Astrocyte of the spinal cord (primary cell): ENCODE data around the gene ITFG1.

Source experiments
- DNase-seq: peaks from one replicate; pipeline ENCODE4 v3.0.0; 2011; ENCODE audit warnings: low read depth, low spot score
- H3K4me3 ChIP-seq: 2 replicates; pipeline ENCODE4 v1.5.1; 2011; ENCODE audit warnings: low read depth, mild to moderate bottlenecking, low read length, moderate library complexity
- in situ Hi-C: cut with HindIII; loops from 2 replicates; pipeline ENCODE4 v1.10.0; 2017; ENCODE audit warnings: low sequenced_read_pairs
- TF ChIP-seq, protein P1 (sequence below): IDR thresholded peaks from 2 replicates; pipeline ENCODE4 v1.5.1; 2012; ENCODE audit warnings: low read depth, mild to moderate bottlenecking, low read length, inconsistent platforms

ITFG1 gene

DNA sequence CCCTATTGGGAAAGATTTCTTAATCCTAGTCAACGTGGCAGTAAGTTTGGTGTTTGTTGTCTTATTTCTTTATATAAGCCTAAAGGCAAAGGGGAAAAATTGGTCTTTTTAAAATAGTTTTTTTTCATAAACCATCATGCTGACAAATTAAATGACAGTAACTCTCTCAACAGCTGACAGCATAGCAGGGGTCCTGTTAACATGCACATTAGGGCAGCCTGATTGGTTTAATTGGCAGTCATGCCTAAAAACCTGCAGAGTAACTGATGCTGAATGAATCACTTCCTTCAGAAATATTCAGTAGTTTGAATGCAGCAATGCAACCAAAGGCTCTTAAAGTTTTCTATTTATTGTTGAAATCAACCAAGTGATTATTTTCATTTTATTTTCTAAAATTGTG is 85.4 kb downstream of the ITFG1 start:
- TF ChIP-seq, protein P1, sequence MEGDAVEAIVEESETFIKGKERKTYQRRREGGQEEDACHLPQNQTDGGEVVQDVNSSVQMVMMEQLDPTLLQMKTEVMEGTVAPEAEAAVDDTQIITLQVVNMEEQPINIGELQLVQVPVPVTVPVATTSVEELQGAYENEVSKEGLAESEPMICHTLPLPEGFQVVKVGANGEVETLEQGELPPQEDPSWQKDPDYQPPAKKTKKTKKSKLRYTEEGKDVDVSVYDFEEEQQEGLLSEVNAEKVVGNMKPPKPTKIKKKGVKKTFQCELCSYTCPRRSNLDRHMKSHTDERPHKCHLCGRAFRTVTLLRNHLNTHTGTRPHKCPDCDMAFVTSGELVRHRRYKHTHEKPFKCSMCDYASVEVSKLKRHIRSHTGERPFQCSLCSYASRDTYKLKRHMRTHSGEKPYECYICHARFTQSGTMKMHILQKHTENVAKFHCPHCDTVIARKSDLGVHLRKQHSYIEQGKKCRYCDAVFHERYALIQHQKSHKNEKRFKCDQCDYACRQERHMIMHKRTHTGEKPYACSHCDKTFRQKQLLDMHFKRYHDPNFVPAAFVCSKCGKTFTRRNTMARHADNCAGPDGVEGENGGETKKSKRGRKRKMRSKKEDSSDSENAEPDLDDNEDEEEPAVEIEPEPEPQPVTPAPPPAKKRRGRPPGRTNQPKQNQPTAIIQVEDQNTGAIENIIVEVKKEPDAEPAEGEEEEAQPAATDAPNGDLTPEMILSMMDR: no peak
- no peak overlapping the region for H3K4me3 ChIP-seq
- in situ Hi-C loops: no loop called here
- peak; percentile 36 for DNase-seq

DNA sequence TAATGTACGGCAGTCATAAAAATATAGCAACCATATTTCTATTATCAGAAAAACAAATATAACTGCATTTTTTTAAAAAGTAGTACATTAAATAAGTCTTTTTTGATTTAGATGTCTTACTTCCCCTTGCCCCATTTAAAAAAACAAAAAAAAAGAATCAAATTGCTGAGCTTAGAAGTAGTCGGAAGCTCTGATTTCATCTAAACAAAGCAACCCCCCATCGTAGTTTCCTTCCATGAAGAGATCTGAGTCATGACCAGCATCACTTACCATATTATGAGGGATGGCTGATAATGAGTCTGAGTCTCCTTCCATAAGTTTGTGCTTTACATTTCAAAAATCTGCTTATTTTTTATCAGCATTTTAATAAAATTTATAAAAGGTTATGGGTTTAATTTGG is 86.2 kb downstream of the ITFG1 start:
- peak; percentile 74 for DNase-seq
- TF ChIP-seq, protein P1: no peak
- in situ Hi-C loops: no loop called here
- H3K4me3 ChIP-seq: no peak overlapping the region

DNA sequence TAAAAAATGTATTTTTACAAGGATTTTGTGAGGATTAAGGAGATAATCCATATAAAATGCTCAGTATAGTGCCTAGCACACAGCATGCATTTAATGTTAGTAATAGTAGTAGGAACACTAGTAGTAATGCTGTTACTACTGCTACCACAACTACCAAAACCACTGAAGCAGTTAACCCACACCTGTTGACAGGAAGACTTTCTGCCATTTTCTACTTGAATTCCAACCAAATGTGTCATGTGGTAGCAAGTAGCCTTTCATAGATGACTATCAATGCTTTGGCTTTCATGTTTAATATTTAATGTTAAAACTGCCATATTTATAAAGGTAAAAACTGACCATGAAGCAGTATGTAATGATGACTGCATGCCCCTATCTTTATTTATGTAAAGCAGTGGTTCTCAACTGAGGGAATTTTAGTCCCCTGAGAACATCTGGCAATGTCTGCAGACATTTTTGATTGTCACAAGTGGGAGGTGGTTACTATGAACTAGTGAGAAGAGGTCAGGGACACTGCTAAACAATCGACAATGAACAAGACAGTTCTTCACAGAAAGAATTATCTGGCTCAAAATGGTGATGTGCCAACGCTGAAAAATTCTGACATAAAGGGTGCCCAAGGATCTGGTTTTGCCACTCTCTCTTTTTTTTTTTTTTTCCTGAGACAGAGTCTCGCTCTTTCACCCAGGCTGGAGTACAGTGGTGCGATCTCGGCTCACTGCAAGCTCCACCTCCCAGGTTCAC is 89.4 kb downstream of the ITFG1 start:
- no peak overlapping the region for H3K4me3 ChIP-seq
- in situ Hi-C loops: no loop called here
- TF ChIP-seq, protein P1: no peak
- no peak for DNase-seq

DNA sequence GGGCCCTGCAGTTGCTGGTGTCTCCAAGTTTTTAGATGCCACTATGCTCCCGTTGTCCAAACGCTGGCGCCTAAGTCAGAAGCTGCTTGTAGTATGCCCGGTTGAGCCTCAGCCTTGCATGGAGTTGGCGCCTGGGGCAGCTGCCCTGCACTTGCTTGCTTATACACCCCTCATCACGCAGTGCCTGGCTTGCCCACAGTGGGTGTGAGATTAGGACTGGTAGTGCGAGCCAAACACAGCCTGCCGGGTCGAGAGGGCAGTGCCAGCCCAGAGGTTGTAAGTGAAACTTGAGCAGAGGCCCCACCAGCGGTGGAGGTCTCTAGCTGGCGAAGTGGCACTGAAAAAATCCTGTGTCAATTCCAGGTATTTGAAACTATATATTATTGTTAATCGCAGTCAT is 90.3 kb downstream of the ITFG1 start:
- DNase-seq: no peak
- H3K4me3 ChIP-seq: no peak overlapping the region
- TF ChIP-seq, protein P1: no peak
- in situ Hi-C loops: no loop called here

DNA sequence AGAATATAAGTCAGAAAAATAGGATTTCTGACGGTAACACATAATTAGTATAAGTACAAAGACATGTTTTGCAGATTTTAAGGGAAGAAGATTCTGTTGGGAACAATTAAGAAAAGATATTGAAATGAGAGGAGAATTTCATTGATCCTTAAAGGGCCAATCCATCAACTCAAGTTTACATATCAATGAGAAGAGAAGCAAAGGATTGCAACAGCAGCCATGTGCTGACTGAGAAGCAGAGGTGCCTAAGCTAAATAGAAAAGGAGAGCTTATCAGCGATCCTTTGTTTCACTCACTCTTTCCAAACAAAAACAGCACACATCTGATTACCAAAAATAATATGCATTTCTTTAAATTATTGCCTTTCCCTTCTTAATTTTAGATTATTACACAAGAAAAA is 94.6 kb downstream of the ITFG1 start:
- in situ Hi-C loops: no loop called here
- H3K4me3 ChIP-seq: no peak overlapping the region
- TF ChIP-seq, protein P1: no peak
- no peak for DNase-seq

DNA sequence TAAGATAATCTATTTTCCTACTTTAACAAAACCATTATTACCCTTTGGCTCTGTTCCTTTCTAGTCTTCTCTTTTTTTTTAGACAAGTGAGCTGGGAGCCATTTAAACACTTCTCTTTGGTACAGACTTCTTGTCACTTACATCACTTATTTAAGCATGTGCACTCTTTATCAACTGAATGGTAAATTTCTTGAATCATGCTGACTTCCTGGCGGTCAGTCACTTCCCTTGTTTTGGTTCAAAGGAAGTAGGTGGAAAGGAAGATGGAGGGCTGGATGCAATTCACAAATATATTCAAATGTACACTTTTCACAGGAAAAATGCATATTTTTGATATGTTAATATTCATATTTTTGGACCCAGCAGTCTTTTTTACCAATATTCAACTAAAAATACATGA is 97.1 kb downstream of the ITFG1 start:
- in situ Hi-C loops: no loop called here
- no peak overlapping the region for H3K4me3 ChIP-seq
- TF ChIP-seq, protein P1: no peak
- no peak for DNase-seq
